ENCODE measurements around the gene ERRFI1. TPM values are rescaled to one million over a fixed set of nuclear protein-coding genes. Genes with fewer than 3 reads are reported as not detected.

Gene ERRFI1
- total RNA-seq, 2 donors from 2014 or later: 61.4 to 72.5 TPM

DNA sequence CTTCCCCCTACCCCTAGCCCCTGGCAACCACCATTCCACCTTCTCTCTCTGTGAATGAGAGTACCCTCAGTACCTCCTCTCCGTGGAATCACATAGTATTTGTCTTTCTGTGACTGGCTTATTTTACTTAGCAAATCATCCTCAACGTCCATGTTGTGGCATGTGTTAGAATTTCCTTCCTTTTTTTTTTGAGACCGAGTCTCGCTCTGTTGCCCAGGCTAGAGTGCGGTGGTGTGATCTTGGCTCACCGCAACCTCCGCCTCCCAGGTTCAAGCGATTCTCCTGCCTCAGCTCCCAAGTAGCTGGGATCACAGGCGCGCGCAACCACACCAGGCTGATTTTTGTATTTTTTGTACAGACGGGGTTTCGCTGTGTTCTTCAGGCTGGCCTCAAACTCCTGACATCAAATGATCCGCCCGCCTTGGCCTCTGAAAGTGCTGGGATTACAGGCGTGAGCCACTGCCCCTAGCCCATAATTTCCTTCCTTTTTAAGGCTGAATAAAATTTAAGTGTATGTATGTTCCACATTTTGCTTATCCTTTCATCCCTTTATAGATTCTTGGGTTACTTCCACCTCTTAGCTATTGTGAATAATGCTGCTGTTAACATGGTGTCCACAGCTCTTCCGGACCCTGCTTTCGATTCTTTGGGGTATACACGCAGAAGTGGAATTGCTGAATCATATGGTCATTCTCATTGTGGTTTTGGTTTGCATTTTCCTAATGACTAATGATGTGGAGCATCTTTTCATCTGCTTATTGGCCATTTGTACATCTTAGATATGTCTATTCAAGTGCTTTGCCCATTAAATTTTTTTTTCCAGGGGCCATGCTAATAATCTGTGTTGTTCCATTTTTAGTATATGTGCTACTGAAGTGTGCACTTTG lies 32.3 kb downstream of the ERRFI1 start:
- Histone ChIP-seq H3K4me3 (ENCODE audit: low read length) (no peak overlapping the region), H3K9ac (ENCODE audit: extremely low read depth, low read length, poor library complexity, severe bottlenecking) (no peak overlapping the region), H3K4me1 (ENCODE audit: control insufficient read depth, insufficient read depth, low read length) (no peaks in the 10 kb centered on the region), H3K9me3 (ENCODE audit: control insufficient read depth, low read length) (peaks cover 11% of the 10 kb centered on the region), H3K27me3 (ENCODE audit: control insufficient read depth, insufficient read depth, low read length, poor library complexity, severe bottlenecking) (no peaks in the 10 kb centered on the region), H3K27ac (ENCODE audit: low read depth, low read length) (no peak overlapping the region), H3K36me3 (ENCODE audit: control insufficient read depth, insufficient read depth, low read length) (peaks cover 12% of the 10 kb centered on the region)
- Mint-ChIP-seq H3K4me3 (no peak overlapping the region), H3K36me3 (ENCODE audit: low read depth) (peaks cover 23% of the 10 kb centered on the region), H3K9me3 (peaks cover 5% of the 10 kb centered on the region), H3K27ac (peak overlapping the region; percentile 22), H3K27me3 (ENCODE audit: insufficient read depth) (no peaks in the 10 kb centered on the region), H3K4me1 (peaks cover 6% of the 10 kb centered on the region)
- 87 to 92% methylated on average over 14 to 19 of the region's 19 CpGs for WGBS, 2 experiments (ENCODE audit: insufficient coverage in 1 of 2, insufficient read length in 1 of 2)
- TF ChIP-seq, protein P1, sequence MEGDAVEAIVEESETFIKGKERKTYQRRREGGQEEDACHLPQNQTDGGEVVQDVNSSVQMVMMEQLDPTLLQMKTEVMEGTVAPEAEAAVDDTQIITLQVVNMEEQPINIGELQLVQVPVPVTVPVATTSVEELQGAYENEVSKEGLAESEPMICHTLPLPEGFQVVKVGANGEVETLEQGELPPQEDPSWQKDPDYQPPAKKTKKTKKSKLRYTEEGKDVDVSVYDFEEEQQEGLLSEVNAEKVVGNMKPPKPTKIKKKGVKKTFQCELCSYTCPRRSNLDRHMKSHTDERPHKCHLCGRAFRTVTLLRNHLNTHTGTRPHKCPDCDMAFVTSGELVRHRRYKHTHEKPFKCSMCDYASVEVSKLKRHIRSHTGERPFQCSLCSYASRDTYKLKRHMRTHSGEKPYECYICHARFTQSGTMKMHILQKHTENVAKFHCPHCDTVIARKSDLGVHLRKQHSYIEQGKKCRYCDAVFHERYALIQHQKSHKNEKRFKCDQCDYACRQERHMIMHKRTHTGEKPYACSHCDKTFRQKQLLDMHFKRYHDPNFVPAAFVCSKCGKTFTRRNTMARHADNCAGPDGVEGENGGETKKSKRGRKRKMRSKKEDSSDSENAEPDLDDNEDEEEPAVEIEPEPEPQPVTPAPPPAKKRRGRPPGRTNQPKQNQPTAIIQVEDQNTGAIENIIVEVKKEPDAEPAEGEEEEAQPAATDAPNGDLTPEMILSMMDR (conservative IDR thresholded peaks at IDR 0.05): no peak
- no peak for DNase-seq

DNA sequence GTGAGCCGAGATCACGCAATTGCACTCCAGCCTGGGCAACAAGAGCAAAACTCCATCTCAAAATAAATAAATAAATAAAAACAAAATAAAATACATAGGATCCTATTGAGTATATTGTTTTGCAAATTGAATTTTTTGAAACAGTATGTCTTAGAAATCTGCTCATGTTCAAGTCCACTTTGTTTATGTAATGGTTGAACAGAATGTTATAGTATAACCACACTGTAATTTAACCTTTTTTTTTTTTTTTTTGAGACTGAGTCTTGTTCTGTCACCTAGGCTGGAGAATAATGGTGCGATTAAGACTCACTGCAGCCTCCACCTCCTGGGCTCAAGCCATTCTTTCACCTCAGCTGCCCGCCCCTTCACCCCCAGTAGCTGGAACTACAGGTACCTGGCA lies 33.2 kb downstream of the ERRFI1 start:
- no peak overlapping the region for H3K9ac ChIP-seq (ENCODE audit: extremely low read depth, low read length, poor library complexity, severe bottlenecking)
- peaks cover 10% of the 10 kb centered on the region for H3K4me1 Mint-ChIP-seq
- H3K9me3 Mint-ChIP-seq: peaks cover 4% of the 10 kb centered on the region
- no peak overlapping the region for H3K4me3 Mint-ChIP-seq
- no peaks in the 10 kb centered on the region for H3K4me1 ChIP-seq (ENCODE audit: control insufficient read depth, insufficient read depth, low read length)
- H3K27ac Mint-ChIP-seq: no peak overlapping the region
- no peak for DNase-seq
- H3K36me3 ChIP-seq (ENCODE audit: control insufficient read depth, insufficient read depth, low read length): peaks cover 14% of the 10 kb centered on the region
- H3K36me3 Mint-ChIP-seq (ENCODE audit: low read depth): peaks cover 25% of the 10 kb centered on the region
- no peak overlapping the region for H3K4me3 ChIP-seq (ENCODE audit: low read length)
- H3K27me3 ChIP-seq (ENCODE audit: control insufficient read depth, insufficient read depth, low read length, poor library complexity, severe bottlenecking): no peaks in the 10 kb centered on the region
- TF ChIP-seq, protein P1 (conservative IDR thresholded peaks at IDR 0.05): no peak
- H3K9me3 ChIP-seq (ENCODE audit: control insufficient read depth, low read length): peaks cover 6% of the 10 kb centered on the region
- 100% methylated on average over 4 of the region's 4 CpGs; no CpG with 5 or more reads in 1 of the 2 experiments for WGBS, 2 experiments (ENCODE audit: insufficient coverage in 1 of 2, insufficient read length in 1 of 2)
- no peaks in the 10 kb centered on the region for H3K27me3 Mint-ChIP-seq (ENCODE audit: insufficient read depth)
- H3K27ac ChIP-seq (ENCODE audit: low read depth, low read length): no peak overlapping the region

DNA sequence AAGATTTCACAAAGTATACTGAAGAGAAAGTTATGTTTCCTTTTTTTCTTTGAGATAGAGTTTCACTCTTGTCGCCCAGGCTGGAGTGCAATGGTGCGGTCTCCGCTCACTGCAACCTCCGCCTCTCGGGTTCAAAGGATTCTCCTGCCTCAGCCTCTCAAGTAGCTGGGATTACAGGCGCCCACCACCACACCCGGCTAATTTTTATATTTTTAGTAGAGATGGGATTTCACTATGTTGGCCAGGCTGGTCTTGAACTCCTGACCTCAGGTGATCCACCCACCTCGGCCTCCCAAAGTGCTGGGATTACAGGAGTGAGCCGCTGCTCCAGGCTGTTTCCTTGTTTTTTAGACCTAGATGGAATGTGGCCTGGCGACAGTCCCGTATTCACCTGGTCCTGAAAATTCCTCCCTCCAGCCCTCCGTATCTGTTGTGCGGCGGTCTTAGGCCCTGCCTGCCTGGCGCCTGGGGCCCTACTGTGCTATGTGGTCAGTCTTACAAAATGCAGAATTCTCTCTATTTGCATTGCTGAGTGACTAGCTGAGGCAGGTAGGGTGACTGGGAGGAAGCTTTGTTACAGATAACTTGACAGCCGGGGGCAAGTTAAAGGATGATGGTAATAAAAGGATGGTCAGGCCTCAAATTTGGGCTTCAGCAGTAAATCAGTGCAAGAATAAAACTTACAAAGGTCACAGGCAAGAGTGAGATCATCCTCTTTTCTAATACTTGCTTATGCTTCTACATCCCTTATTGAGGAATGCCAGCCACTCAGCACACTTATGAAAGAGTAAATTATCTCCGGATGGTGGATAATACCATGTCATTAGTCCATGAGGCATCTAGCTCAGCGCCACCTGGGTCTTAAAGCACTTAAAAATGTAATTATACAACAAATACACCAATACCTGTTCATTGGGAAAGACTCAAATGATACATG lies 34.3 kb downstream of the ERRFI1 start:
- Mint-ChIP-seq H3K36me3 (ENCODE audit: low read depth) (peaks cover 25% of the 10 kb centered on the region), H3K27ac (peak overlapping the region; percentile 90)
- peak; percentile 93 for DNase-seq

More for the DNA sequence above, 34.3 kb downstream of the ERRFI1 start:
- Histone ChIP-seq H3K4me1 (ENCODE audit: control insufficient read depth, insufficient read depth, low read length) (no peaks in the 10 kb centered on the region), H3K9ac (ENCODE audit: extremely low read depth, low read length, poor library complexity, severe bottlenecking) (no peak overlapping the region), H3K36me3 (ENCODE audit: control insufficient read depth, insufficient read depth, low read length) (peaks cover 19% of the 10 kb centered on the region), H3K9me3 (ENCODE audit: control insufficient read depth, low read length) (peaks cover 3% of the 10 kb centered on the region), H3K27ac (ENCODE audit: low read depth, low read length) (no peak overlapping the region), H3K27me3 (ENCODE audit: control insufficient read depth, insufficient read depth, low read length, poor library complexity, severe bottlenecking) (no peaks in the 10 kb centered on the region), H3K4me3 (ENCODE audit: low read length) (no peak overlapping the region)
- H3K4me1 Mint-ChIP-seq: peaks cover 13% of the 10 kb centered on the region
- H3K27me3 Mint-ChIP-seq (ENCODE audit: insufficient read depth): no peaks in the 10 kb centered on the region
- TF ChIP-seq, protein P1 (conservative IDR thresholded peaks at IDR 0.05): no peak
- WGBS, 2 experiments (ENCODE audit: insufficient coverage in 1 of 2, insufficient read length in 1 of 2): 83 to 84% methylated on average over 9 to 18 of the region's 18 CpGs
- H3K4me3 Mint-ChIP-seq: no peak overlapping the region
- peaks cover 2% of the 10 kb centered on the region for H3K9me3 Mint-ChIP-seq
